ENCODE data around the gene TNRC6B.
A peak's percentile ranks its signal among the peaks of the same experiment; 100 is the strongest.

Gene TNRC6B

GRCh38 chr22:40290516-40290915 lies 112.8 kb downstream of the TNRC6B start:
- TF ChIP-seq, protein P1, sequence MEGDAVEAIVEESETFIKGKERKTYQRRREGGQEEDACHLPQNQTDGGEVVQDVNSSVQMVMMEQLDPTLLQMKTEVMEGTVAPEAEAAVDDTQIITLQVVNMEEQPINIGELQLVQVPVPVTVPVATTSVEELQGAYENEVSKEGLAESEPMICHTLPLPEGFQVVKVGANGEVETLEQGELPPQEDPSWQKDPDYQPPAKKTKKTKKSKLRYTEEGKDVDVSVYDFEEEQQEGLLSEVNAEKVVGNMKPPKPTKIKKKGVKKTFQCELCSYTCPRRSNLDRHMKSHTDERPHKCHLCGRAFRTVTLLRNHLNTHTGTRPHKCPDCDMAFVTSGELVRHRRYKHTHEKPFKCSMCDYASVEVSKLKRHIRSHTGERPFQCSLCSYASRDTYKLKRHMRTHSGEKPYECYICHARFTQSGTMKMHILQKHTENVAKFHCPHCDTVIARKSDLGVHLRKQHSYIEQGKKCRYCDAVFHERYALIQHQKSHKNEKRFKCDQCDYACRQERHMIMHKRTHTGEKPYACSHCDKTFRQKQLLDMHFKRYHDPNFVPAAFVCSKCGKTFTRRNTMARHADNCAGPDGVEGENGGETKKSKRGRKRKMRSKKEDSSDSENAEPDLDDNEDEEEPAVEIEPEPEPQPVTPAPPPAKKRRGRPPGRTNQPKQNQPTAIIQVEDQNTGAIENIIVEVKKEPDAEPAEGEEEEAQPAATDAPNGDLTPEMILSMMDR (conservative IDR thresholded peaks at IDR 0.05), result no peak
- H3K27ac ChIP-seq, result no peak overlapping the region

DNA sequence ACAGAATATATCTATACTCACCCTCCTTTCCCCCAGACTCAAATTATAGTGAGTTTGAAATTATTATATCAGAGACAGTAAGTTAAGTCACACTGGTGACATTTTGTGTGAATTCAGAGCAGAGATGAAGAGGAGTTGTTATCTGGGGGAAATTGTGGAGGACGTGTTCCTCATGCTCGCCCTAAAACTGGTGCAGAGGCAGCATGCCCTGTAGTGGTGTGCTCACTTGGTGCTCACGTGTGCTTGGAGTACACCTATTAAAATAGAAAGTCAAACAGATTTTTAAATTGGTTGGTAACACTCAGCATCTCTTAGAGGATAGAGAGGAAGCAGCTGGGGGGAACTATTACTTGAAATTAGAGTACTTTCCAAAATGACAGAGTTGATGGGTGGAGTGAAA lies 117.0 kb downstream of the TNRC6B start:
- TF ChIP-seq, protein P1 (conservative IDR thresholded peaks at IDR 0.05), result no peak
- H3K27ac ChIP-seq, result no peak overlapping the region

DNA sequence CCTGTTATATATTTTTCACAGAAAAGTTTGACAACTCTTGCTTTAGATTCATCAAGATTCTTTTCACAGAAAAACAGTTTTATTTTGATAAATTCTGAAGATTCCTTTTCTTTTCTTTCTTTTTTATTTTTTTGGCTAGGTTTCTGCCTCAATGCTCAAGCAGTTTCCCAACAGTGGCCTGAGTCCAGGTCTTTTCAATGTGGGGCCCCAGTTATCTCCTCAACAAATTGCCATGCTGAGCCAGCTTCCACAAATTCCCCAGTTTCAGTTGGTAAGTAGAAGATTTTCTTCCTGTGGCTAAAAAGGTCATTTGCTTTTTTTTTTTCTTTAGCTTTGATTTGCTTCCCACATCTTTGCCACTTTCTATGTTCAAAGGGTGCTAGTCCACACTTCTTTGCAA lies 122.6 kb downstream of the TNRC6B start:
- H3K27ac ChIP-seq, result no peak overlapping the region
- TF ChIP-seq, protein P1 (conservative IDR thresholded peaks at IDR 0.05), result no peak

DNA sequence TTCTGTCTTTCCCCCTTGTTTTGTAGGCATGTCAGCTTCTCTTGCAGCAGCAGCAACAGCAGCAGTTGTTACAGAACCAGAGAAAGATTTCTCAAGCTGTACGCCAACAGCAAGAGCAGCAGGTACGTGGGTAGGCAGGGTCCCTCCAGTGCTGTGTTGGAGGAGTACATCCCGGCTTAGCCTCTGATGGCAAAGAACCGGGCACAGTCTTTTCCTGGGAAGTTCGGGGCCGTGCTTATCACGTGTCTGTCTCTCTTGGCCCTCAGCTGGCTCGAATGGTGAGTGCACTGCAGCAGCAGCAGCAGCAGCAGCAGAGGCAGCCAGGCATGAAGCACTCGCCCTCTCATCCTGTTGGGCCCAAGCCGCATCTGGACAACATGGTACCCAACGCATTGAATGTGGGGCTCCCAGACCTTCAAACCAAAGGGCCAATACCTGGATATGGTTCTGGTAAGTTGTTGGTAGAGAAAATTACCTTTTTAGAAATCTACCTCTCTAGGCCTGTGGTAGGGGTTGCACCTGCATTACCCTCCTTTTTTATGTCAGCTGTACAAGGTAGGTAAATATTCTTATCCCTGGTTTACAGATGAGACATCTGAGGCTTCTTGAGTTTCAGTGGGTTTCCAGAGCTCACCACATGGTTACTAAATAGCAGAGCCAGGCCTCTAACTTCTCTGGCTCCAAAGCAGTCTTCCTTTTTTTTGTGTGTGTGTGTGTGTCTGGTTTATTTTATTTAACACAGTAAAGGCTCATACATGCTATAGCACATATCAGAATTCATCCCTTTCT lies 123.4 kb downstream of the TNRC6B start:
- TF ChIP-seq, protein P1 (conservative IDR thresholded peaks at IDR 0.05), result no peak
- no peak overlapping the region for H3K27ac ChIP-seq

GRCh38 chr22:40302149-40302548 lies 124.4 kb downstream of the TNRC6B start:
- TF ChIP-seq, protein P1 (conservative IDR thresholded peaks at IDR 0.05), result no peak
- no peak overlapping the region for H3K27ac ChIP-seq

GRCh38 chr22:40305625-40306024 lies 127.9 kb downstream of the TNRC6B start:
- H3K27ac ChIP-seq, result no peak overlapping the region
- TF ChIP-seq, protein P1 (conservative IDR thresholded peaks at IDR 0.05), result no peak

- peak overlapping the region; percentile 60; the same call in 1 of the 2 replicates for H3K27ac ChIP-seq
- TF ChIP-seq, protein P1 (conservative IDR thresholded peaks at IDR 0.05), result no peak
Measured at GRCh38 chr22:40308999-40309573, 131.4 kb downstream of the TNRC6B start.

Data from VCaP (cell line).